Hepatocyte (in vitro differentiated cells): ENCODE measurements around the gene FBXO27. TPM values are rescaled to one million over a fixed set of nuclear protein-coding genes. Genes with fewer than 3 reads are reported as not detected.

Experiments used
- DNase-seq: peaks from one replicate; pipeline ENCODE4 v3.0.0-alpha.2; 2016; ENCODE audit warnings: low spot score
- H2AFZ ChIP-seq: fragments of 200-600 bp; sonication (generic); 2 replicates; pipeline ENCODE4 v1.6.0; 2016; ENCODE audit warnings: antibody characterized with exemption, mild to moderate bottlenecking
- H3K27ac ChIP-seq: fragments of 200-600 bp; sonication (generic); 2 replicates; pipeline ENCODE4 v1.5.1; 2016; ENCODE audit warnings: mild to moderate bottlenecking
- H3K27me3 ChIP-seq: fragments of 200-600 bp; sonication (generic); 2 replicates; pipeline ENCODE4 v1.6.1; 2016
- H3K36me3 ChIP-seq: fragments of 200-600 bp; sonication (generic); replicated peaks from 2 replicates; pipeline ENCODE4 v1.5.1; 2016; ENCODE audit warnings: low read depth; ENCODE audit not compliant: insufficient read depth
- H3K4me1 ChIP-seq: fragments of 200-600 bp; sonication (generic); 2 replicates; pipeline ENCODE4 v1.5.1; 2016; ENCODE audit warnings: mild to moderate bottlenecking, moderate library complexity; ENCODE audit not compliant: insufficient read depth
- H3K4me2 ChIP-seq: fragments of 200-600 bp; sonication (generic); 2 replicates; pipeline ENCODE4 v1.6.0; 2016
- H3K4me3 ChIP-seq: fragments of 200-600 bp; sonication (generic); 2 replicates; pipeline ENCODE4 v1.5.1; 2016; ENCODE audit warnings: mild to moderate bottlenecking
- H3K79me2 ChIP-seq: fragments of 200-600 bp; sonication (generic); 2 replicates; pipeline ENCODE4 v1.6.0; 2017; ENCODE audit warnings: mild to moderate bottlenecking
- H3K9me2 ChIP-seq: fragments of 200-600 bp; sonication (generic); replicated peaks from 2 replicates; pipeline ENCODE4 v1.6.0; 2017; ENCODE audit warnings: mild to moderate bottlenecking; ENCODE audit not compliant: insufficient read depth
- H3K9me3 ChIP-seq: fragments of 200-600 bp; sonication (generic); 2 replicates; pipeline ENCODE4 v1.5.1; 2016; ENCODE audit warnings: low read depth, mild to moderate bottlenecking
- H4K20me1 ChIP-seq: fragments of 200-600 bp; sonication (generic); 2 replicates; pipeline ENCODE4 v1.6.0; 2016; ENCODE audit warnings: mild to moderate bottlenecking; ENCODE audit not compliant: insufficient read depth, poor library complexity, severe bottlenecking
- EZH2 ChIP-seq: fragments of 200-600 bp; sonication (generic); IDR thresholded peaks from 2 replicates; pipeline ENCODE4 v1.6.1; 2016; ENCODE audit warnings: antibody characterized with exemption, mild to moderate bottlenecking, borderline replicate concordance
- EZH2phosphoT487 ChIP-seq: fragments of 200-600 bp; sonication (generic); IDR thresholded peaks from one replicate; pipeline ENCODE4 v1.6.1; 2018; ENCODE audit warnings: antibody characterized with exemption, mild to moderate bottlenecking, low read depth, moderate library complexity; ENCODE audit not compliant: unreplicated experiment, severe bottlenecking
- WGBS: methylation state at CpG from one replicate; pipeline ENCODE4 v1.1.6; 2016; ENCODE audit warnings: low lambda C conversion rate; ENCODE audit errors: missing lambda C conversion rate; 5-methylcytosine and 5-hydroxymethylcytosine counted together
- polyA plus RNA-seq: library from polyadenylated mRNA; unstranded; fragments of >200 nt; fragmentation: Nextera tagmentation; extraction: Ambion mirVana; gene quantifications from 2 replicates; pipeline ENCODE4 v1.2.1, GENCODE V29; 2016
- total RNA-seq: library from RNA; depleted of rRNA; stranded (reverse); fragments of >200 nt; gene quantifications from 2 replicates; pipeline ENCODE4 v1.2.3, GENCODE V29; 2014
- TF ChIP-seq, protein P1 (sequence below): fragments of 200-600 bp; sonication (generic); IDR thresholded peaks from 2 replicates; pipeline ENCODE4 v1.5.1; 2016; ENCODE audit warnings: antibody characterized with exemption, mild to moderate bottlenecking; ENCODE audit not compliant: poor library complexity

FBXO27 gene
- total and polyA plus RNA-seq, 2 experiments from 2014 or later = 6.7 to 11.0 TPM

DNA sequence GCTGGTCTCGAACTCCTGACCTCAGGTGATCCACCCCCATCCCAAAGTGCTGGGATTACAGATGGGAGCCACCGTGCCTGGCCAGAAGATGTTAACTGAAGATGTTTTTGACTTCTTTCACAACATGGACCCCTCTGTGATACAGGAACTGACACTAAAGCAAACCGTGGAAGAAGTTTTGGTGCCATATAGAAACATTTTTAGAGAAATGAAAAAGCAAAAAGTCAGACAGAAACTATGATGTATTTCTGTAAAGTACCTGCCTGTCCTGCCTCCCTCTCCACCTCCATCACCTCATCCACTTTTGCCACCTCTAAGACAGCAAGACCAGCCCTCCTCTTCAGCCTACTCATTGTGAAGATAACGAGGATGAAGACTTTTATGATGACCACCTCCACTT lies 11.3 kb downstream of the FBXO27 start:
- no peak overlapping the region for H2AFZ ChIP-seq
- TF ChIP-seq, protein P1, sequence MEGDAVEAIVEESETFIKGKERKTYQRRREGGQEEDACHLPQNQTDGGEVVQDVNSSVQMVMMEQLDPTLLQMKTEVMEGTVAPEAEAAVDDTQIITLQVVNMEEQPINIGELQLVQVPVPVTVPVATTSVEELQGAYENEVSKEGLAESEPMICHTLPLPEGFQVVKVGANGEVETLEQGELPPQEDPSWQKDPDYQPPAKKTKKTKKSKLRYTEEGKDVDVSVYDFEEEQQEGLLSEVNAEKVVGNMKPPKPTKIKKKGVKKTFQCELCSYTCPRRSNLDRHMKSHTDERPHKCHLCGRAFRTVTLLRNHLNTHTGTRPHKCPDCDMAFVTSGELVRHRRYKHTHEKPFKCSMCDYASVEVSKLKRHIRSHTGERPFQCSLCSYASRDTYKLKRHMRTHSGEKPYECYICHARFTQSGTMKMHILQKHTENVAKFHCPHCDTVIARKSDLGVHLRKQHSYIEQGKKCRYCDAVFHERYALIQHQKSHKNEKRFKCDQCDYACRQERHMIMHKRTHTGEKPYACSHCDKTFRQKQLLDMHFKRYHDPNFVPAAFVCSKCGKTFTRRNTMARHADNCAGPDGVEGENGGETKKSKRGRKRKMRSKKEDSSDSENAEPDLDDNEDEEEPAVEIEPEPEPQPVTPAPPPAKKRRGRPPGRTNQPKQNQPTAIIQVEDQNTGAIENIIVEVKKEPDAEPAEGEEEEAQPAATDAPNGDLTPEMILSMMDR = no peak
- no peak for TF ChIP-seq EZH2phosphoT487
- no peaks in the 10 kb centered on the region for H3K79me2 ChIP-seq
- no peaks in the 10 kb centered on the region for H3K9me2 ChIP-seq
- no peaks in the 10 kb centered on the region for H3K9me3 ChIP-seq
- H3K4me1 ChIP-seq = no peaks in the 10 kb centered on the region
- H3K27ac ChIP-seq = no peak overlapping the region
- no peaks in the 10 kb centered on the region for H3K36me3 ChIP-seq
- no peaks in the 10 kb centered on the region for H3K27me3 ChIP-seq
- DNase-seq = no peak
- H3K4me3 ChIP-seq = no peak overlapping the region
- no peak overlapping the region for H3K4me2 ChIP-seq
- no peaks in the 10 kb centered on the region for H4K20me1 ChIP-seq
- 86% methylated on average over 4 of the region's 4 CpGs for WGBS

DNA sequence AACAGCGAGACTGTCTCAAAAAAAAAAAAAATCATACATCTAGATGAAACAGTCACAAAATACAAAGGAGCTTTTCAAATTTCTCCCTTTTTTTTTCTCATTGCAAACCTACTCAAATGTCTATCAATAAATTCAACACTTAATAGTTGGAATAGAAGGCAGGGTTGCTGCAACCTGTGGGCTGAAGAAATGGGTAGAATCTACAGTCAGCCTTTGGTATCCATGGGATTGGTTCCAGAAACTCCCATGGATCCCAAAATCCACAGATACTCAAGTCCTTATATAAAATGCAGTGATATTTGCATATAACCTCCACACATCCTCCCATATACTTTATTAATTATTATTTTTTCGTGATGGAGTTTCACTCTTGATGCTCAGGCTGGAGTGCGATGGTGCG lies 14.7 kb downstream of the FBXO27 start:
- whole genome bisulfite sequencing = 97% methylated on average over 4 of the region's 4 CpGs
- H3K36me3 ChIP-seq = no peaks in the 10 kb centered on the region
- TF ChIP-seq, protein P1 = no peak
- TF ChIP-seq EZH2phosphoT487 = no peak
- no peak for TF ChIP-seq EZH2
- no peak overlapping the region for H3K4me2 ChIP-seq
- no peaks in the 10 kb centered on the region for H3K9me3 ChIP-seq
- H3K79me2 ChIP-seq = no peaks in the 10 kb centered on the region
- no peak overlapping the region for H3K27ac ChIP-seq
- H3K4me3 ChIP-seq = no peak overlapping the region
- no peak overlapping the region for H2AFZ ChIP-seq
- DNase-seq = no peak
- H3K4me1 ChIP-seq = no peaks in the 10 kb centered on the region
- no peaks in the 10 kb centered on the region for H3K27me3 ChIP-seq
- H3K9me2 ChIP-seq = no peaks in the 10 kb centered on the region
- no peaks in the 10 kb centered on the region for H4K20me1 ChIP-seq

DNA sequence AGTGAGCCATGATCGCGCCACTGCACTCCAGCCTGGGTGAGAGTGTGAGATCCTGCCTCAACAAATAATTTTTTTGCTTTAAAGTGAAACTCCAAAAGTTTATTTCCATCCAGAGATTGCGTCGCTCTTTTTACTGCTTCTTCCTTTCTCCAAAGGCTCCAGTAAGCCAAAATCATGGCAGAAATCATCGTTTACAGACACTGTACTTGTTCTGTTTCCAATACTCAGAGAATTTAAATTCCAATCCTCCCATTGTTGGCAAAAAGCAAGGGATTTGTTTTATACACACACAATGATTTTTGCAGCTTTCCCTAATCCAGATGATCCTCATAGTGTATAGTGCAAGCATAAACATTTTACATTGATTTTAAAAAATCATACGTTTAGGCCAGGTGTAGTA lies 15.3 kb downstream of the FBXO27 start:
- Histone ChIP-seq H3K9me3 (no peaks in the 10 kb centered on the region), H3K4me3 (no peak overlapping the region), H3K4me1 (no peaks in the 10 kb centered on the region), H3K27me3 (no peaks in the 10 kb centered on the region), H3K4me2 (no peak overlapping the region), H3K36me3 (no peaks in the 10 kb centered on the region), H3K9me2 (no peaks in the 10 kb centered on the region), H3K27ac (no peak overlapping the region), H4K20me1 (no peaks in the 10 kb centered on the region), H3K79me2 (no peaks in the 10 kb centered on the region), H2AFZ (no peak overlapping the region)
- TF ChIP-seq, protein P1 = no peak
- TF ChIP-seq EZH2phosphoT487 (no peak), EZH2 (no peak)
- 91% methylated on average over 6 of the region's 6 CpGs for WGBS
- no peak for DNase-seq

DNA sequence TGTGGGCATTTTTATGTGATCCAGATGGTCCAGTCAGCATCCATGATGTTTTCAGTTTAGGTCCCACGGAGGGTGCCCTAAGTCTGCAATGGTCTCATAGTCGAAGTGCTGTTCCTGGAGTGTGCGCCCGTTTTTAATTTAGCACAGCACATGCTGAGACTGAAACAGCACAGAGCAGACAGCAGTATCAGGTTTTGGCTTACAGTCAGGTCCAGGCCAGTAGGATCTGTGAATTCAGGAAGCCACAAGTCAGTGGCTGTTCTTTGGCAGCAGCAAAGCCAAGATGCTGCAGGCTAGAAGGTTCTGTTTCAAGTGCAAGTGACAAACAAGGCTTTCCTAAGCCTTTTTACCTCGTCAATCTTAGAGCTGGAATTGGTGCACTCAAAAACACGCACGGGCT lies 18.3 kb downstream of the FBXO27 start:
- Histone ChIP-seq H3K4me3 (no peak overlapping the region), H2AFZ (no peak overlapping the region), H3K36me3 (no peaks in the 10 kb centered on the region), H3K4me2 (no peak overlapping the region), H3K9me2 (no peaks in the 10 kb centered on the region), H3K27ac (no peak overlapping the region), H3K4me1 (no peaks in the 10 kb centered on the region), H4K20me1 (no peaks in the 10 kb centered on the region), H3K27me3 (no peaks in the 10 kb centered on the region), H3K79me2 (no peaks in the 10 kb centered on the region), H3K9me3 (no peaks in the 10 kb centered on the region)
- TF ChIP-seq, protein P1 = no peak
- no peak for TF ChIP-seq EZH2
- TF ChIP-seq EZH2phosphoT487 = no peak
- no peak for DNase-seq
- WGBS = 78% methylated on average over 7 of the region's 7 CpGs
